ENCODE results near the gene MKX. TPM values are rescaled to one million over a fixed set of nuclear protein-coding genes. Genes with fewer than 3 reads are reported as not detected.

MKX gene
- total and polyA plus RNA-seq, 2 donors (not counting 1 experiment from before 2014, with no cell fraction given), result not detected

DNA sequence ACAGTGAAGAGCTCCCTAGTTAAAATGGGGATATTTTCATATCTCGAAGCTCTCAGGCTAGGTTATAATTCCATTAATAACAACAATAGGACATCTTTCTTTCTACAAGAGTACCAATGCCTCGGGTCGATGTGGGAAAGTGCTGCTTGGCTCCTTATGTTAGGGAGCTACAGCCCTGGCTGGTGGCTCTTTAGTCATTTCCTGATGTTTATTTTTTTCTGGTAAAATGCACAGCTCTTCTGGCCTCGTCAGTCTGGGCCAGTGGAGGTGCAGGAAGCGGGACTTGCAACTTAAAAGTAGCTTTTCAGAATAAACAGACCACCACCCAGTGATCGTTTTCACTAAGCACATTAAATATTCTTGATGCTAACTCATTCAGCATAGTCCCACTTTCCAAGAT, 58.3 kb downstream of the MKX start:
- H3K4me3 Mint-ChIP-seq, result no peak overlapping the region
- Histone ChIP-seq H4K20me1 (ENCODE audit: control insufficient read depth, insufficient read depth, low read length, poor library complexity, severe bottlenecking) (no peaks in the 10 kb centered on the region), H3K9ac (ENCODE audit: low read length) (no peak overlapping the region), H3K4me1 (ENCODE audit: control insufficient read depth in 2 of 2, insufficient read depth in 2 of 2, low read length in 2 of 2) (no peaks in the 10 kb centered on the region), H3K27ac (ENCODE audit: low read length in 2 of 2) (no peak overlapping the region), H2AFZ (ENCODE audit: insufficient read depth, low read depth, low read length, poor library complexity, severe bottlenecking) (no peak overlapping the region), H3K4me3 (ENCODE audit: control extremely low read depth in 1 of 5, extremely low read depth in 1 of 5, insufficient read depth in 1 of 5, low read depth in 2 of 5, low read length in 4 of 5) (no peak overlapping the region), H3K79me2 (ENCODE audit: control insufficient read depth, insufficient read depth, low read length) (no peaks in the 10 kb centered on the region), H3K9me3 (ENCODE audit: control extremely low read depth in 1 of 3, control insufficient read depth in 2 of 3, insufficient read depth in 1 of 3, low read length in 2 of 3) (no peaks in the 10 kb centered on the region), H3K27me3 (replicated peaks in 1 of 4; ENCODE audit: control extremely low read depth in 1 of 4, control insufficient read depth in 3 of 4, insufficient read depth in 4 of 4, low read length in 3 of 4) (peaks cover 0 to 4% (median 0%) of the 10 kb centered on the region in 4 experiments), H3K4me2 (replicated peaks; ENCODE audit: low read depth, low read length, poor library complexity, severe bottlenecking) (no peak overlapping the region), H3K36me3 (replicated peaks in 1 of 2; ENCODE audit: control extremely low read depth in 1 of 2, control insufficient read depth in 1 of 2, extremely low read depth in 1 of 2, insufficient read depth in 2 of 2, low read length in 1 of 2) (no peaks in the 10 kb centered on the region)
- no peaks in the 10 kb centered on the region for H3K4me1 Mint-ChIP-seq
- WGBS (ENCODE audit: insufficient coverage), result 85% methylated on average over 4 of the region's 6 CpGs
- peaks cover 24% of the 10 kb centered on the region for H3K27me3 Mint-ChIP-seq
- CTCF ChIA-PET, result interaction anchor here (0.7 kb wide), 1 partner anchor 458 kb away, joined by 3 read pairs; no protein-coding TSS in a partner anchor
- POLR2A ChIA-PET, result no interaction called here
- intact Hi-C loops (cut with micrococcal nuclease), result no loop called here
- ATAC-seq (ENCODE audit: low read depth) (no peak), DNase-seq (no peak)
- no peak overlapping the region for H3K27ac Mint-ChIP-seq
- TF ChIP-seq, protein P1, sequence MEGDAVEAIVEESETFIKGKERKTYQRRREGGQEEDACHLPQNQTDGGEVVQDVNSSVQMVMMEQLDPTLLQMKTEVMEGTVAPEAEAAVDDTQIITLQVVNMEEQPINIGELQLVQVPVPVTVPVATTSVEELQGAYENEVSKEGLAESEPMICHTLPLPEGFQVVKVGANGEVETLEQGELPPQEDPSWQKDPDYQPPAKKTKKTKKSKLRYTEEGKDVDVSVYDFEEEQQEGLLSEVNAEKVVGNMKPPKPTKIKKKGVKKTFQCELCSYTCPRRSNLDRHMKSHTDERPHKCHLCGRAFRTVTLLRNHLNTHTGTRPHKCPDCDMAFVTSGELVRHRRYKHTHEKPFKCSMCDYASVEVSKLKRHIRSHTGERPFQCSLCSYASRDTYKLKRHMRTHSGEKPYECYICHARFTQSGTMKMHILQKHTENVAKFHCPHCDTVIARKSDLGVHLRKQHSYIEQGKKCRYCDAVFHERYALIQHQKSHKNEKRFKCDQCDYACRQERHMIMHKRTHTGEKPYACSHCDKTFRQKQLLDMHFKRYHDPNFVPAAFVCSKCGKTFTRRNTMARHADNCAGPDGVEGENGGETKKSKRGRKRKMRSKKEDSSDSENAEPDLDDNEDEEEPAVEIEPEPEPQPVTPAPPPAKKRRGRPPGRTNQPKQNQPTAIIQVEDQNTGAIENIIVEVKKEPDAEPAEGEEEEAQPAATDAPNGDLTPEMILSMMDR (IDR thresholded peaks at IDR 0.05), result no peak
- no peak for TF ChIP-seq EZH2 (IDR thresholded peaks at IDR 0.05; ENCODE audit: borderline replicate concordance, insufficient read depth, low read depth, low read length, poor library complexity, severe bottlenecking)
- no peaks in the 10 kb centered on the region for H3K9me3 Mint-ChIP-seq (ENCODE audit: insufficient read depth)

GRCh38 chr10:27685681-27686080, 59.9 kb downstream of the MKX start:
- CTCF ChIA-PET, result interaction anchor here (0.6 kb wide), 1 partner anchor 20 kb away, joined by 3 read pairs; no protein-coding TSS in a partner anchor
- TF ChIP-seq, protein P1 (IDR thresholded peaks at IDR 0.05), result no peak
- no peak for TF ChIP-seq EZH2 (IDR thresholded peaks at IDR 0.05; ENCODE audit: borderline replicate concordance, insufficient read depth, low read depth, low read length, poor library complexity, severe bottlenecking)
- no peak overlapping the region for H3K4me2 ChIP-seq (replicated peaks; ENCODE audit: low read depth, low read length, poor library complexity, severe bottlenecking)
- H3K4me1 ChIP-seq (ENCODE audit: control insufficient read depth in 2 of 2, insufficient read depth in 2 of 2, low read length in 2 of 2), result no peaks in the 10 kb centered on the region
- Mint-ChIP-seq H3K27me3 (peaks cover 20% of the 10 kb centered on the region), H3K9me3 (ENCODE audit: insufficient read depth) (no peaks in the 10 kb centered on the region), H3K4me1 (no peaks in the 10 kb centered on the region), H3K27ac (no peak overlapping the region), H3K4me3 (no peak overlapping the region)
- intact Hi-C loops (cut with micrococcal nuclease), result no loop called here
- no peaks in the 10 kb centered on the region for H4K20me1 ChIP-seq (ENCODE audit: control insufficient read depth, insufficient read depth, low read length, poor library complexity, severe bottlenecking)
- H3K9me3 ChIP-seq (ENCODE audit: control extremely low read depth in 1 of 3, control insufficient read depth in 2 of 3, insufficient read depth in 1 of 3, low read length in 2 of 3), result no peaks in the 10 kb centered on the region
- no peak overlapping the region for H3K9ac ChIP-seq (ENCODE audit: low read length)
- H3K36me3 ChIP-seq (replicated peaks in 1 of 2; ENCODE audit: control extremely low read depth in 1 of 2, control insufficient read depth in 1 of 2, extremely low read depth in 1 of 2, insufficient read depth in 2 of 2, low read length in 1 of 2), result no peaks in the 10 kb centered on the region
- ATAC-seq (ENCODE audit: low read depth) (no peak), DNase-seq (no peak)
- H2AFZ ChIP-seq (ENCODE audit: insufficient read depth, low read depth, low read length, poor library complexity, severe bottlenecking), result no peak overlapping the region
- no peak overlapping the region for H3K27ac ChIP-seq (ENCODE audit: low read length in 2 of 2)
- no peaks in the 10 kb centered on the region for H3K79me2 ChIP-seq (ENCODE audit: control insufficient read depth, insufficient read depth, low read length)
- H3K27me3 ChIP-seq (replicated peaks in 1 of 4; ENCODE audit: control extremely low read depth in 1 of 4, control insufficient read depth in 3 of 4, insufficient read depth in 4 of 4, low read length in 3 of 4), result peaks cover 0 to 4% (median 0%) of the 10 kb centered on the region in 4 experiments
- POLR2A ChIA-PET, result no interaction called here
- H3K4me3 ChIP-seq (ENCODE audit: control extremely low read depth in 1 of 5, extremely low read depth in 1 of 5, insufficient read depth in 1 of 5, low read depth in 2 of 5, low read length in 4 of 5), result no peak overlapping the region
- 95% methylated on average over 7 of the region's 8 CpGs for WGBS (ENCODE audit: insufficient coverage)

All from B cell (primary cell).